SK-N-SH (cell line): ENCODE data around the gene PARP12. TPM values are rescaled to one million over a fixed set of nuclear protein-coding genes. Genes with fewer than 3 reads are reported as not detected.

Experiments
- CTCF ChIA-PET: fragments of 300-600, 350-600 bp; formaldehyde crosslinking; extraction: SDS; loops from one replicate; lab custom pipeline; 2021; lab: Yijun Ruan, JAX
- POLR2A ChIA-PET: fragments of 350-600 bp; sonication (Branson Sonifier 250); formaldehyde crosslinking; extraction: SDS; loops from one replicate; lab custom pipeline; 2020; ENCODE audit warnings: antibody characterized with exemption, inconsistent platforms; lab: Yijun Ruan, JAX
- DNase-seq: peaks from one replicate; pipeline ENCODE4 v3.0.0; 2012
- H2AFZ ChIP-seq: fragments of 200-600 bp; sonication (generic); 2 replicates; pipeline ENCODE4 v1.8.1; 2016; ENCODE audit warnings: antibody characterized with exemption, mild to moderate bottlenecking, low read depth
- H3F3A ChIP-seq: fragments of 200-600 bp; sonication (generic); replicated peaks from 2 replicates; pipeline ENCODE3; 2016; ENCODE audit warnings: antibody characterized with exemption, mild to moderate bottlenecking; ENCODE audit not compliant: insufficient read depth
- H3K27ac ChIP-seq, 2 experiments: fragments of 200-500 bp in 1 of 2; fragments of 200-600 bp in 1 of 2; sonication (Bioruptor generic) in 1 of 2; sonication (generic), shearing (Covaris generic) in 1 of 2; 2 replicates each; pipeline versions ENCODE4 v1.5.1 to v1.6.1; 2014 to 2016; ENCODE audit warnings: low read depth in 2 of 2, inconsistent platforms in 1 of 2, low read length in 1 of 2, mild to moderate bottlenecking in 1 of 2, mixed read lengths in 1 of 2
- H3K27me3 ChIP-seq: fragments of 200-600 bp; sonication (generic), shearing (Covaris generic); 2 replicates; pipeline ENCODE4 v1.6.1; 2016; ENCODE audit warnings: mixed run types; ENCODE audit not compliant: insufficient read depth
- H3K36me3 ChIP-seq, 2 experiments: fragments of 200-500 bp in 1 of 2; fragments of 200-600 bp in 1 of 2; sonication (Bioruptor generic) in 1 of 2; sonication (generic) in 1 of 2; replicated peaks in 1 of 2; 2 replicates each; pipeline versions ENCODE3 to v1.5.1; 2014 to 2016; ENCODE audit warnings: low read length in 1 of 2, mild to moderate bottlenecking in 1 of 2; ENCODE audit not compliant: insufficient read depth in 2 of 2, control insufficient read depth in 1 of 2
- H3K4me1 ChIP-seq, 2 experiments: fragments of 200-500 bp in 1 of 2; fragments of 200-600 bp in 1 of 2; sonication (Bioruptor generic) in 1 of 2; sonication (generic), shearing (Covaris generic) in 1 of 2; 2 replicates each; pipeline versions ENCODE4 v1.5.1 to v1.6.1; 2014 to 2016; ENCODE audit warnings: low read depth in 1 of 2, low read length in 1 of 2, mixed run types in 1 of 2; ENCODE audit not compliant: insufficient read depth in 2 of 2, control insufficient read depth in 1 of 2
- H3K4me2 ChIP-seq: fragments of 200-600 bp; sonication (generic), shearing (Covaris generic); 2 replicates; pipeline ENCODE4 v1.6.1; 2017; ENCODE audit warnings: mixed run types
- H3K4me3 ChIP-seq, 2 experiments: fragments of 200-500 bp in 1 of 2; fragments of 200-600 bp in 1 of 2; sonication (Bioruptor generic) in 1 of 2; sonication (generic), shearing (Covaris generic) in 1 of 2; 2 replicates each; pipeline versions ENCODE4 v1.5.1 to v1.8.1; 2014 to 2016; ENCODE audit warnings: low read depth in 2 of 2, inconsistent platforms in 1 of 2, low read length in 1 of 2, mild to moderate bottlenecking in 1 of 2, mixed read lengths in 1 of 2, moderate library complexity in 1 of 2
- H3K79me2 ChIP-seq: fragments of 200-600 bp; sonication (generic); 2 replicates; pipeline ENCODE4 v1.8.1; 2017; ENCODE audit warnings: mild to moderate bottlenecking; ENCODE audit not compliant: insufficient read depth
- H3K9ac ChIP-seq: fragments of 200-600 bp; sonication (generic); 2 replicates; pipeline ENCODE4 v1.6.1; 2017; ENCODE audit warnings: mixed run types
- H3K9me2 ChIP-seq: fragments of 200-600 bp; sonication (generic); 2 replicates; pipeline ENCODE4 v1.6.1; 2017; ENCODE audit warnings: mixed run types
- H3K9me3 ChIP-seq: fragments of 200-600 bp; sonication (generic); 2 replicates; pipeline ENCODE4 v1.6.1; 2017; ENCODE audit warnings: mixed run types, mild to moderate bottlenecking, moderate library complexity
- H4K20me1 ChIP-seq: fragments of 200-600 bp; sonication (generic); 2 replicates; pipeline ENCODE4 v1.6.1; 2017; ENCODE audit warnings: mild to moderate bottlenecking, mixed run types; ENCODE audit not compliant: insufficient read depth
- CTCF ChIP-seq: fragments of 200-600 bp; sonication (generic); IDR thresholded peaks from 2 replicates; pipeline ENCODE4 v1.6.1; 2017; ENCODE audit warnings: antibody characterized with exemption, mild to moderate bottlenecking, moderate library complexity
- ELF1 ChIP-seq: IDR thresholded peaks from 2 replicates; pipeline ENCODE4 v1.4.0; 2012
- POLR2AphosphoS5 ChIP-seq: IDR thresholded peaks from 2 replicates; pipeline ENCODE4 v1.6.1; 2012; ENCODE audit warnings: low read depth, low read length
- RCOR1 ChIP-seq: fragments of 150-350 bp; IDR thresholded peaks from 2 replicates; pipeline ENCODE4 v1.6.1; 2017; ENCODE audit warnings: antibody characterized with exemption, low read length
- REST ChIP-seq: IDR thresholded peaks from 2 replicates; pipeline ENCODE4 v1.6.1; 2012; ENCODE audit warnings: mild to moderate bottlenecking, low read depth, low read length, moderate library complexity
- RFX5 ChIP-seq: IDR thresholded peaks from 2 replicates; pipeline ENCODE4 v1.6.1; 2012; ENCODE audit warnings: mild to moderate bottlenecking, improper control_type of control experiment, low read length
- TAF1 ChIP-seq: IDR thresholded peaks from 2 replicates; pipeline ENCODE4 v1.6.1; 2012; ENCODE audit warnings: low read depth, mild to moderate bottlenecking, low read length, moderate library complexity, borderline replicate concordance
- TCF12 ChIP-seq: IDR thresholded peaks from 2 replicates; pipeline ENCODE4 v1.4.0; 2012
- USF1 ChIP-seq: IDR thresholded peaks from 2 replicates; pipeline ENCODE4 v1.4.0; 2012; ENCODE audit warnings: low read depth, borderline replicate concordance
- YY1 ChIP-seq: IDR thresholded peaks from 2 replicates; pipeline ENCODE4 v1.4.0; 2012; ENCODE audit warnings: low read depth, mild to moderate bottlenecking
- WGBS: methylation state at CpG from one replicate; pipeline ENCODE4 v1.1.6; 2017; ENCODE audit warnings: low lambda C conversion rate; 5-methylcytosine and 5-hydroxymethylcytosine counted together
- polyA plus RNA-seq, 3 experiments: library from polyadenylated mRNA; depleted of rRNA; stranded (reverse); fragments of >200 nt; gene quantifications; 2 replicates each; pipeline ENCODE4 v1.2.3, GENCODE V29; 2012
- TF ChIP-seq, protein P1 (sequence below): fragments of 150-350 bp; IDR thresholded peaks from 2 replicates; pipeline ENCODE4 v1.6.1; 2017; ENCODE audit warnings: antibody characterized with exemption, low read length, low read depth, borderline replicate concordance
- TF ChIP-seq, protein P2 (sequence below): IDR thresholded peaks from 2 replicates; pipeline ENCODE4 v1.4.0; 2012; ENCODE audit warnings: low read depth

The PARP12 gene
- polyA plus RNA-seq, 1 of the 3 experiments (the other 2 are of a cell fraction), result 17.7 TPM

DNA sequence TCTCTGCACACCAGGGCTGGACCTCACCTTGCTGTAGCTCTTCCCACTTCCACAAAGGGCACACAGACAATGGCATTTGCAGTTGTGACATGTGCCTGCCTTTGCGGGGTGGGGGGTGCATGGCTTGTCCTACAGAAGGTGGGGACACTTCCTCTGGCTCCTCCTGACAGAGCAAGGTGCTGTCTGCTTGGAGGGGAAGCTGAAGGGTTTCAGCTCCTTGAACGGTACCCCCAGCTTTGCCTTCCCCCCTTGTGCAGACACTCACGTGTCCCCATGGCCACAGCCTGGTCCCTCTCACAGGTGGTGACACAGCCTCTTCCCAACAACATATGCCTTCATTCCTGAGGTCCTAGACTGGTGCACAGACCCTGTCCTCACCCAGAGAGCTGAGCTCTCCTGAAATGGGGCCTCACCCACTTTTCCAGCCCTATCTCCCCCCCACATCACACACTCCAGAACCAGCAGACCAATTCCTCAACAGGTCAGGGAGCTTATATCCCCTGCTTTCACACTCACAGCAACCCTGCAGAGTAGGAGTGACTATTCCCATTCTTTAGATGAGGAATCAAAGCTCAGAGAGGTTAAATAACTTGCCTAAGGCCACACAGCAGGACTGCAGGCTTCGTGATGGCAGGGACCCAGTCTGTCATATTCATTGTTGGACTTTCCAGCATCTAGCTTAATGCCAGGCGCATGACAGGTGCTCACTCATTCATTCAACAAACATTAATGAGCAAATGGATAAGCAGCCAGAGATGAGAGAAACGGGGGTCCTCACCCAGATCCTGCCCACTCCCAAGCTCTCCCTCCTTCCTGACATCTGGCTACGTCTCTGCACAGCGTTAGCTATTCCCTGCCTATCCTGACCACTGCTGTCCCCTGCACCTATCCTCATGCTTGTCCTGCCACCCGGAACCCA is 44.4 kb downstream of the PARP12 start:
- no peaks in the 10 kb centered on the region for H3K79me2 ChIP-seq
- H3K4me2 ChIP-seq, result no peak overlapping the region
- H3F3A ChIP-seq, result peaks cover 3% of the 10 kb centered on the region
- H3K4me3 ChIP-seq, result no peak overlapping the region
- CTCF ChIA-PET, result interaction anchor here (0.8 to 5.6 kb wide), 6 partner anchors 10 to 373 kb away, joined by 3 to 24 read pairs (median 4); no protein-coding TSS in a partner anchor
- no peak overlapping the region for H2AFZ ChIP-seq
- H3K27me3 ChIP-seq, result no peaks in the 10 kb centered on the region; the same call in 1 of the 2 replicates
- WGBS, result 84% methylated on average over 9 of the region's 9 CpGs
- H3K27ac ChIP-seq, result no peak overlapping the region
- no peak for TF ChIP-seq REST
- no peak for TF ChIP-seq TAF1
- no peak for TF ChIP-seq RFX5
- TF ChIP-seq RCOR1, result no peak
- no peak for TF ChIP-seq YY1
- no peak for TF ChIP-seq USF1
- H3K9ac ChIP-seq, result no peak overlapping the region
- no peaks in the 10 kb centered on the region for H4K20me1 ChIP-seq
- POLR2A ChIA-PET, result interaction anchor here (0.6 to 0.8 kb wide), 2 partner anchors 373 to 582 kb away, joined by 3 read pairs; no protein-coding TSS in a partner anchor
- no peaks in the 10 kb centered on the region for H3K9me2 ChIP-seq
- no peaks in the 10 kb centered on the region for H3K9me3 ChIP-seq
- no peak for DNase-seq
- peaks cover 0 to 2% of the 10 kb centered on the region in 2 experiments for H3K36me3 ChIP-seq
- peaks cover 0 to 14% of the 10 kb centered on the region in 2 experiments; a peak in 1 of 4 replicates for H3K4me1 ChIP-seq

- H4K20me1 ChIP-seq, result no peaks in the 10 kb centered on the region
- H3K9ac ChIP-seq, result no peak overlapping the region
- H3K36me3 ChIP-seq, result no peaks in the 10 kb centered on the region
- ChIA-PET CTCF (interaction anchor here (0.6 to 5.6 kb wide), 6 partner anchors 11 to 444 kb away, joined by 3 to 24 read pairs (median 4); no protein-coding TSS in a partner anchor), POLR2A (interaction anchor here (0.6 kb wide), 1 partner anchor 582 kb away, joined by 3 read pairs; no protein-coding TSS in a partner anchor)
- peaks cover 0 to 10% of the 10 kb centered on the region in 2 experiments; a peak in 1 of 4 replicates for H3K4me1 ChIP-seq
- no peak overlapping the region for H3K27ac ChIP-seq
- TF ChIP-seq, protein P1, sequence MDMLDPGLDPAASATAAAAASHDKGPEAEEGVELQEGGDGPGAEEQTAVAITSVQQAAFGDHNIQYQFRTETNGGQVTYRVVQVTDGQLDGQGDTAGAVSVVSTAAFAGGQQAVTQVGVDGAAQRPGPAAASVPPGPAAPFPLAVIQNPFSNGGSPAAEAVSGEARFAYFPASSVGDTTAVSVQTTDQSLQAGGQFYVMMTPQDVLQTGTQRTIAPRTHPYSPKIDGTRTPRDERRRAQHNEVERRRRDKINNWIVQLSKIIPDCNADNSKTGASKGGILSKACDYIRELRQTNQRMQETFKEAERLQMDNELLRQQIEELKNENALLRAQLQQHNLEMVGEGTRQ, result no peak
- TF ChIP-seq ELF1 (no peak), USF1 (no peak), POLR2AphosphoS5 (no peak), CTCF (no peak), TCF12 (no peak)
- TF ChIP-seq, protein P2, sequence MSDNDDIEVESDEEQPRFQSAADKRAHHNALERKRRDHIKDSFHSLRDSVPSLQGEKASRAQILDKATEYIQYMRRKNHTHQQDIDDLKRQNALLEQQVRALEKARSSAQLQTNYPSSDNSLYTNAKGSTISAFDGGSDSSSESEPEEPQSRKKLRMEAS, result no peak
- H3K79me2 ChIP-seq, result no peaks in the 10 kb centered on the region
- H2AFZ ChIP-seq, result no peak overlapping the region
- H3F3A ChIP-seq, result peaks cover 3% of the 10 kb centered on the region
- no peak overlapping the region for H3K4me2 ChIP-seq
- DNase-seq, result no peak
- no peak overlapping the region for H3K4me3 ChIP-seq
- no peaks in the 10 kb centered on the region for H3K9me2 ChIP-seq
- 94% methylated on average over 15 of the region's 15 CpGs for WGBS
- H3K9me3 ChIP-seq, result no peaks in the 10 kb centered on the region
- no peaks in the 10 kb centered on the region; the same call in 1 of the 2 replicates for H3K27me3 ChIP-seq
Measured at GRCh38 chr7:140017543-140017942, 45.2 kb downstream of the PARP12 start.
